AG09309 (cell line): ENCODE data around the gene RNF220.

Source experiments
- DNase-seq: peaks from one replicate; pipeline ENCODE4 v3.0.0-alpha.2; 2010; ENCODE audit warnings: low read depth
- H3K4me3 ChIP-seq: 2 replicates; pipeline ENCODE4 v1.5.1; 2011; ENCODE audit warnings: mild to moderate bottlenecking, low read depth, low read length, moderate library complexity; ENCODE audit not compliant: control insufficient read depth
- CTCF ChIP-seq: IDR thresholded peaks from 2 replicates; pipeline ENCODE4 v1.5.1; 2011; ENCODE audit warnings: mild to moderate bottlenecking, low read depth, low read length, inconsistent platforms; ENCODE audit not compliant: insufficient read depth, control insufficient read depth; ENCODE audit errors: missing control alignments

Gene RNF220

GRCh38 chr1:44413740-44414139 lies 8.7 kb downstream of the RNF220 start:
- no peak overlapping the region for H3K4me3 ChIP-seq
- no peak for TF ChIP-seq CTCF
- no peak for DNase-seq

- TF ChIP-seq CTCF, result no peak
- no peak for DNase-seq
- no peak overlapping the region for H3K4me3 ChIP-seq
Measured at GRCh38 chr1:44415013-44415412, 10.0 kb downstream of the RNF220 start.

- DNase-seq, result no peak
- H3K4me3 ChIP-seq, result no peak overlapping the region
- no peak for TF ChIP-seq CTCF
Measured at GRCh38 chr1:44416408-44416807, 11.4 kb downstream of the RNF220 start.

GRCh38 chr1:44417351-44418021 lies 12.4 kb downstream of the RNF220 start:
- TF ChIP-seq CTCF, result no peak
- H3K4me3 ChIP-seq, result no peak overlapping the region; the same call in 1 of the 2 replicates
- no peak for DNase-seq

- H3K4me3 ChIP-seq, result no peak overlapping the region
- no peak for DNase-seq
- no peak for TF ChIP-seq CTCF
Measured at GRCh38 chr1:44418022-44418673, 13.1 kb downstream of the RNF220 start.

GRCh38 chr1:44419901-44420300 lies 14.8 kb downstream of the RNF220 start:
- DNase-seq, result no peak
- TF ChIP-seq CTCF, result no peak
- H3K4me3 ChIP-seq, result no peak overlapping the region

GRCh38 chr1:44420535-44420934 lies 15.5 kb downstream of the RNF220 start:
- H3K4me3 ChIP-seq, result no peak overlapping the region
- no peak for TF ChIP-seq CTCF
- DNase-seq, result no peak
